GM12874 (cell line): ENCODE results near the gene HLCS.

Source experiments
- TF ChIP-seq, protein P1 (sequence below): IDR thresholded peaks from 2 replicates; pipeline ENCODE4 v1.5.1; 2011; ENCODE audit warnings: low read depth, mild to moderate bottlenecking, control low read depth, low read length, moderate library complexity; ENCODE audit not compliant: insufficient read depth

The HLCS gene

GRCh38 chr21:36830100-36830499 is 136.4 kb downstream of the HLCS start:
- TF ChIP-seq, protein P1, sequence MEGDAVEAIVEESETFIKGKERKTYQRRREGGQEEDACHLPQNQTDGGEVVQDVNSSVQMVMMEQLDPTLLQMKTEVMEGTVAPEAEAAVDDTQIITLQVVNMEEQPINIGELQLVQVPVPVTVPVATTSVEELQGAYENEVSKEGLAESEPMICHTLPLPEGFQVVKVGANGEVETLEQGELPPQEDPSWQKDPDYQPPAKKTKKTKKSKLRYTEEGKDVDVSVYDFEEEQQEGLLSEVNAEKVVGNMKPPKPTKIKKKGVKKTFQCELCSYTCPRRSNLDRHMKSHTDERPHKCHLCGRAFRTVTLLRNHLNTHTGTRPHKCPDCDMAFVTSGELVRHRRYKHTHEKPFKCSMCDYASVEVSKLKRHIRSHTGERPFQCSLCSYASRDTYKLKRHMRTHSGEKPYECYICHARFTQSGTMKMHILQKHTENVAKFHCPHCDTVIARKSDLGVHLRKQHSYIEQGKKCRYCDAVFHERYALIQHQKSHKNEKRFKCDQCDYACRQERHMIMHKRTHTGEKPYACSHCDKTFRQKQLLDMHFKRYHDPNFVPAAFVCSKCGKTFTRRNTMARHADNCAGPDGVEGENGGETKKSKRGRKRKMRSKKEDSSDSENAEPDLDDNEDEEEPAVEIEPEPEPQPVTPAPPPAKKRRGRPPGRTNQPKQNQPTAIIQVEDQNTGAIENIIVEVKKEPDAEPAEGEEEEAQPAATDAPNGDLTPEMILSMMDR, result no peak

- TF ChIP-seq, protein P1, result no peak
Observed at GRCh38 chr21:36828891-36829515, 137.5 kb downstream of the HLCS start.

GRCh38 chr21:36828208-36828607 is 138.3 kb downstream of the HLCS start:
- TF ChIP-seq, protein P1, result no peak

DNA sequence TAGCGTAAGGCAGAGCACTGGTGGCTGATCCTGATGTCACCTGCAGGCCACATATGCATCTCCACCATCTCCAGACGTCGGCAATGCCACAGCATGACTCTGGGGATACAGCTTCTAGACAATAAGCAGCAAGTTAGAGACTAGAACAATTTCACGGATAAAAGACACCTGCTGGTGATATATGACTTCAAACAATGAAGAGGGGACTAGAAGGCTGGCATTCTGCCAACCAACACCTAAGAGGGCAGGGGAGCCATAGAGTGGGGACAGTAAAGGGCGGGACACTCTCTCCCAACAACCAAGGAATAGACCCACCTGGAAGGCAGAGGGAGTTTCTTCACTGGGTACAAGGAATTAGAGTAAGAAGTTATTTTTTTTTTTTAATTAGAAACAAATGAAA is 140.8 kb downstream of the HLCS start:
- TF ChIP-seq, protein P1, result no peak

DNA sequence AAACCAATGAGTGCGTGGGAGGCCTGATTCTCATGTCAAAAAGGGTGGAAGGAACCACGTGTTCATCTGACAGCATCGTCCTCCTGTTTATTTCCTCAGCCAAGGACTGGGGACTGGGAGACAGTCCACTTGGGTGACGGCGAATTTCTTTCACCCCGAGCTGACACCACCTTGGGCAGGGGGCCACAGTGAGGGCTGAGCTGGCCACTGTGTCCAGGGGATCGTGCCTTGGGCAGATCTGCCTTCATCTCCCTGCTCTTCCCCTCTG is 145.5 kb downstream of the HLCS start:
- TF ChIP-seq, protein P1, result no peak

DNA sequence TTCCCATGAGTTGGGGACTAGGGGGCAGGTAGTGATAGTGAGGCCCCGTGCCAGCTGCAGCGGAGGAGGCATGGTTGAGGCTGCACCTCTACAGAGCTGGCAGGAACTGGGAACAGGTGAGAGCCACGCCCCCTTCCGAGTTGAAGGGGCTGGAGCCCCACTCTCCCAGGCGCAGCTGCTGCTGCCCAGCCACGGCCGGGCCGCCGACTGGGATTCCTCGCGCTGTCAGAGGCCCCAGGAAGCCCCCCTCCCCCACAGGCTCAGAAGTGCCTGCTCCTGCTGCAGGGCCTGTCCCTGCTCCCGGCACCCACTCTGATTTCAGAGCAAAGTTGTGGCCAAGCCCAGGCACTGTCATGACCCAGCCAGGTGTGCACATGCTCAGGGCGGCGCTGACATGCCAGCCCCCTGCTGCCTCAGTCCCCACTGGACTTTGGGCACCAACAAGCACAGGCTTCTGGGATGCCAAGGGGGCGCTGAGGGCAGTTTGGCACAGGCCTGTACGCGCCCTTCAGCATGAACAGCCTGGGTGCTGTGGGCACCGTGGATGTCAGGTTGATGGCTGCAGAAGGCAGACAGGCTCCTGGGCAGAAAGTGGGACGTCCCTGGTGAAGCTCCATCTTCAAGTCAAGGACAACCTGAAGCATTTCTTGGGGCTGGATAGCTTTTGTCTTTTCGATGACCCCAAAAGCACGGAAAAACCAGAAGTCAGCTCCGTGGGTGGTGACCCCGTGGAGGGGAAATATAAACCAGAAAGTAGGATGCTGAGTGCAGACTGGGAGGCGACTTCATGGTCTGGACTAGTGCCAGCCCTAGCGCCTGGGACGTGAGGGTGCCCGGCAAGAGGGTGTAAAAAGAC is 146.1 kb downstream of the HLCS start:
- TF ChIP-seq, protein P1, result no peak

- TF ChIP-seq, protein P1, result no peak
Observed at GRCh38 chr21:36817732-36818450, 148.6 kb downstream of the HLCS start.
